Measurements from ENCODE around the gene DCC.

The DCC gene

GRCh38 chr18:52992041-52992440 is 652.0 kb downstream of the DCC start:
- TF ChIP-seq, protein P1, sequence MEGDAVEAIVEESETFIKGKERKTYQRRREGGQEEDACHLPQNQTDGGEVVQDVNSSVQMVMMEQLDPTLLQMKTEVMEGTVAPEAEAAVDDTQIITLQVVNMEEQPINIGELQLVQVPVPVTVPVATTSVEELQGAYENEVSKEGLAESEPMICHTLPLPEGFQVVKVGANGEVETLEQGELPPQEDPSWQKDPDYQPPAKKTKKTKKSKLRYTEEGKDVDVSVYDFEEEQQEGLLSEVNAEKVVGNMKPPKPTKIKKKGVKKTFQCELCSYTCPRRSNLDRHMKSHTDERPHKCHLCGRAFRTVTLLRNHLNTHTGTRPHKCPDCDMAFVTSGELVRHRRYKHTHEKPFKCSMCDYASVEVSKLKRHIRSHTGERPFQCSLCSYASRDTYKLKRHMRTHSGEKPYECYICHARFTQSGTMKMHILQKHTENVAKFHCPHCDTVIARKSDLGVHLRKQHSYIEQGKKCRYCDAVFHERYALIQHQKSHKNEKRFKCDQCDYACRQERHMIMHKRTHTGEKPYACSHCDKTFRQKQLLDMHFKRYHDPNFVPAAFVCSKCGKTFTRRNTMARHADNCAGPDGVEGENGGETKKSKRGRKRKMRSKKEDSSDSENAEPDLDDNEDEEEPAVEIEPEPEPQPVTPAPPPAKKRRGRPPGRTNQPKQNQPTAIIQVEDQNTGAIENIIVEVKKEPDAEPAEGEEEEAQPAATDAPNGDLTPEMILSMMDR (IDR thresholded peaks at IDR 0.05; ENCODE audit: control extremely low read depth, extremely low read depth, low read depth, missing control alignments) = peak; percentile 16
- ChIA-PET CTCF (no interaction called here), POLR2A (no interaction called here)
- DNase-seq (ENCODE audit: extremely low spot score) = no peak

DNA sequence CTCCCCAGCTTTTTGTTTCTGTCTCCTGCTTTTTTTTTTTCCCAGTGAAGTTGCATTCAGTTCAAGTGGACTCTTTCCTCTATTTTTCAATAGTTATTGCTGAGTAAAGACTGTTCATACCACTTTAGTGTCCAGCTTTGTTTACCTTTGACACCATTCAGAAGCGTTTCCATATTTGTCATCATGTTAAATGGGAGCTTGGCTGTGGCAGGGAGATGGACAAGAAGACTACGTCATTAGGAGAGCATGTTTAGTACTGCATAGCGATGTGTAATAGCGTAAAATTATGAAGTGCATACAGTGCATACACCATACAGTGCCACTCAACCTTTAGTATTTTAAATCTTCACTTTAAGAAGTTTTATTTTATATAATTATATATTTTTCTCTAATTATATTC is 655.9 kb downstream of the DCC start:
- ChIA-PET CTCF (no interaction called here), POLR2A (no interaction called here)
- DNase-seq (ENCODE audit: extremely low spot score) = no peak
- TF ChIP-seq, protein P1 (IDR thresholded peaks at IDR 0.05; ENCODE audit: control extremely low read depth, extremely low read depth, low read depth, missing control alignments) = no peak

GRCh38 chr18:52999633-53000032 is 659.6 kb downstream of the DCC start:
- CTCF ChIA-PET = interaction anchor here (0.8 to 1.3 kb wide), 3 partner anchors 21 to 1379 kb away, joined by 3 read pairs; no protein-coding TSS in a partner anchor
- POLR2A ChIA-PET = no interaction called here
- TF ChIP-seq, protein P1 (IDR thresholded peaks at IDR 0.05; ENCODE audit: control extremely low read depth, extremely low read depth, low read depth, missing control alignments) = no peak
- DNase-seq (ENCODE audit: extremely low spot score) = no peak

DNA sequence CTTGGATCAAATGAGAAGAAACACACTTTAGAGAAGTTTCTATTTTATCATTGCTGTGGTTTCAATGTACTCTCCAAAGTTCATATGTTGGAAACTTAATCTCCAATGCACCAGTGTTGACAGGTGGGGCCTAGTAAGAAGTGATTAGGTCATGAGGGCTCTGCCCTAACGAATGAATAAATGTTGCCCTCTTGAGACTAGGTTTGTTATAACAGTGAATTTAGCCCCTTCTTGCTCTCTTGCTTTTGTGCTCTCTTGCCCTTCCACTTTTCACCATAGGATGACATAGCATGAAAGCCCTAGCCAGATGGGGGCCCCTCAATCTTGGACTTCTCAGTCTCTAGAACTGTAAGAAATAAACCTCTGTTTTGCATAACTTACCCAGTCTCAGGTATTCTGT is 664.8 kb downstream of the DCC start:
- ChIA-PET POLR2A (no interaction called here), CTCF (no interaction called here)
- TF ChIP-seq, protein P1 (IDR thresholded peaks at IDR 0.05; ENCODE audit: control extremely low read depth, extremely low read depth, low read depth, missing control alignments) = no peak
- no peak for DNase-seq (ENCODE audit: extremely low spot score)

- DNase-seq (ENCODE audit: extremely low spot score) = no peak
- ChIA-PET POLR2A (no interaction called here), CTCF (no interaction called here)
- TF ChIP-seq, protein P1 (IDR thresholded peaks at IDR 0.05; ENCODE audit: control extremely low read depth, extremely low read depth, low read depth, missing control alignments) = no peak
Observed at GRCh38 chr18:53018791-53019190, 678.8 kb downstream of the DCC start.

- TF ChIP-seq, protein P1 (IDR thresholded peaks at IDR 0.05; ENCODE audit: control extremely low read depth, extremely low read depth, low read depth, missing control alignments) = no peak
- DNase-seq (ENCODE audit: extremely low spot score) = no peak
- ChIA-PET POLR2A (no interaction called here), CTCF (no interaction called here)
Observed at GRCh38 chr18:53025247-53025646, 685.2 kb downstream of the DCC start.

GRCh38 chr18:53028565-53028964 is 688.6 kb downstream of the DCC start:
- TF ChIP-seq, protein P1 (IDR thresholded peaks at IDR 0.05; ENCODE audit: control extremely low read depth, extremely low read depth, low read depth, missing control alignments) = no peak
- no peak for DNase-seq (ENCODE audit: extremely low spot score)
- CTCF ChIA-PET = interaction anchor here (1.4 kb wide), 1 partner anchor 8 kb away, joined by 3 read pairs; no protein-coding TSS in a partner anchor
- POLR2A ChIA-PET = no interaction called here

Data from GM10248 (cell line).